ENCODE data around the gene SH3PXD2A.

- TF ChIP-seq GATA2 (IDR thresholded peaks at IDR 0.05; ENCODE audit: low read depth, low read length) (no peak), GATA3 (IDR thresholded peaks at IDR 0.05; ENCODE audit: low read depth, low read length) (no peak)
Observed at GRCh38 chr10:103707956-103708626, 147.3 kb downstream of the SH3PXD2A start.

Data from SH-SY5Y (cell line).